DOHH2 (cell line): ENCODE results near the gene HOMER3.

Experiments used
- H3F3A ChIP-seq: fragments of 200-600 bp; sonication (generic), shearing (Covaris generic); 2 replicates; pipeline ENCODE4 v1.6.0; 2016; ENCODE audit warnings: antibody characterized with exemption, mild to moderate bottlenecking; ENCODE audit not compliant: control insufficient read depth, insufficient read depth
- H3K27ac ChIP-seq: fragments of 200-600 bp; sonication (generic); 2 replicates; pipeline ENCODE4 v1.5.1; 2014; ENCODE audit warnings: low read depth, mild to moderate bottlenecking, low read length, moderate library complexity
- H3K27me3 ChIP-seq: fragments of 200-600 bp; sonication (generic); 2 replicates; pipeline ENCODE4 v1.6.1; 2014; ENCODE audit warnings: mild to moderate bottlenecking, low read length, mixed read lengths; ENCODE audit not compliant: control insufficient read depth
- H3K36me3 ChIP-seq: fragments of 200-600 bp; sonication (generic); 2 replicates; pipeline ENCODE4 v1.6.1; 2014; ENCODE audit warnings: mild to moderate bottlenecking, low read length, moderate library complexity, mixed read lengths; ENCODE audit not compliant: control insufficient read depth
- H3K4me1 ChIP-seq: fragments of 200-600 bp; sonication (generic); 2 replicates; pipeline ENCODE4 v1.6.1; 2014; ENCODE audit warnings: mild to moderate bottlenecking, low read length, mixed read lengths; ENCODE audit not compliant: control insufficient read depth
- H3K4me2 ChIP-seq: fragments of 200-600 bp; sonication (generic); 2 replicates; pipeline ENCODE4 v1.6.0; 2014; ENCODE audit warnings: mild to moderate bottlenecking, low read length, moderate library complexity
- H3K4me3 ChIP-seq: fragments of 200-600 bp; sonication (generic); 2 replicates; pipeline ENCODE4 v1.5.1; 2014; ENCODE audit warnings: mild to moderate bottlenecking, low read length, mixed read lengths
- H3K79me2 ChIP-seq: fragments of 200-600 bp; sonication (generic); 2 replicates; pipeline ENCODE4 v1.6.1; 2014; ENCODE audit warnings: mild to moderate bottlenecking, low read length, mixed read lengths; ENCODE audit not compliant: control insufficient read depth
- H3K9me2 ChIP-seq: fragments of 200-600 bp; sonication (generic); replicated peaks from 2 replicates; pipeline ENCODE4 v1.6.1; 2014; ENCODE audit warnings: mild to moderate bottlenecking, low read length, mixed read lengths; ENCODE audit not compliant: control insufficient read depth
- H3K9me3 ChIP-seq: fragments of 200-600 bp; sonication (generic); 2 replicates; pipeline ENCODE4 v1.6.1; 2014; ENCODE audit warnings: antibody characterized with exemption, low read length, mixed read lengths; ENCODE audit not compliant: control insufficient read depth, insufficient read depth
- H4K20me1 ChIP-seq: fragments of 200-600 bp; sonication (generic); 2 replicates; pipeline ENCODE4 v1.6.0; 2014; ENCODE audit warnings: low read depth, mild to moderate bottlenecking, antibody characterized with exemption, low read length, moderate library complexity; ENCODE audit not compliant: control insufficient read depth, insufficient read depth
- EZH2phosphoT487 ChIP-seq: fragments of 200-600 bp; sonication (generic); IDR thresholded peaks from 2 replicates; pipeline ENCODE4 v1.6.1; 2017; ENCODE audit warnings: borderline replicate concordance, mild to moderate bottlenecking, antibody characterized with exemption, low read length, moderate library complexity, mixed read lengths
- TF ChIP-seq, protein P1 (sequence below): fragments of 200-600 bp; sonication (generic); IDR thresholded peaks from one replicate; pipeline ENCODE4 v1.5.1; 2014; ENCODE audit warnings: antibody characterized with exemption, mild to moderate bottlenecking, low read depth, low read length; ENCODE audit not compliant: poor library complexity, severe bottlenecking

HOMER3 gene

DNA sequence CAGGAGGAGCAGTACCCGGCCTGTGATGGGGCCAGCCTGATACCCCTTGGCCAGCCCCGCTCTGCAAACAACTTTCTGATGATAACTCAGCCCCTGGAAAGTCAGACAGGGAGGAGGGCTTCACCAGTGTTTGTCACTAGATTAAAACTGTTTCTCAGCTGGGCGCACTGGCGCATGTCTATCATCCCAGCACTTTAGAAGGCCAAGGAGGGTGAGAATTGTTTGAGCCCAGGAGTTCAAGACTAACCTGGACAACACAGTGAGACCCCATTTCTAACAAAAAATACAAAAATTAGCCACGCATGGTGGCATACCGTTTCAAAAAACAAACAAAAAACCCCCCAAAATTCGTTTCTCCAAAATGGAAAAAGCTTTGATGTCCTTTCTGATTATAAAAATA, 39.5 kb downstream of the HOMER3 start:
- Histone ChIP-seq H3K9me2 (no peaks in the 10 kb centered on the region), H3K36me3 (peaks cover 16% of the 10 kb centered on the region), H3K4me1 (no peaks in the 10 kb centered on the region), H3K4me2 (no peak overlapping the region), H3K9me3 (no peaks in the 10 kb centered on the region), H3K79me2 (no peaks in the 10 kb centered on the region), H4K20me1 (no peaks in the 10 kb centered on the region), H3F3A (no peaks in the 10 kb centered on the region), H3K27ac (no peak overlapping the region), H3K27me3 (peaks cover 5% of the 10 kb centered on the region), H3K4me3 (no peak overlapping the region)
- TF ChIP-seq, protein P1, sequence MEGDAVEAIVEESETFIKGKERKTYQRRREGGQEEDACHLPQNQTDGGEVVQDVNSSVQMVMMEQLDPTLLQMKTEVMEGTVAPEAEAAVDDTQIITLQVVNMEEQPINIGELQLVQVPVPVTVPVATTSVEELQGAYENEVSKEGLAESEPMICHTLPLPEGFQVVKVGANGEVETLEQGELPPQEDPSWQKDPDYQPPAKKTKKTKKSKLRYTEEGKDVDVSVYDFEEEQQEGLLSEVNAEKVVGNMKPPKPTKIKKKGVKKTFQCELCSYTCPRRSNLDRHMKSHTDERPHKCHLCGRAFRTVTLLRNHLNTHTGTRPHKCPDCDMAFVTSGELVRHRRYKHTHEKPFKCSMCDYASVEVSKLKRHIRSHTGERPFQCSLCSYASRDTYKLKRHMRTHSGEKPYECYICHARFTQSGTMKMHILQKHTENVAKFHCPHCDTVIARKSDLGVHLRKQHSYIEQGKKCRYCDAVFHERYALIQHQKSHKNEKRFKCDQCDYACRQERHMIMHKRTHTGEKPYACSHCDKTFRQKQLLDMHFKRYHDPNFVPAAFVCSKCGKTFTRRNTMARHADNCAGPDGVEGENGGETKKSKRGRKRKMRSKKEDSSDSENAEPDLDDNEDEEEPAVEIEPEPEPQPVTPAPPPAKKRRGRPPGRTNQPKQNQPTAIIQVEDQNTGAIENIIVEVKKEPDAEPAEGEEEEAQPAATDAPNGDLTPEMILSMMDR, result no peak

DNA sequence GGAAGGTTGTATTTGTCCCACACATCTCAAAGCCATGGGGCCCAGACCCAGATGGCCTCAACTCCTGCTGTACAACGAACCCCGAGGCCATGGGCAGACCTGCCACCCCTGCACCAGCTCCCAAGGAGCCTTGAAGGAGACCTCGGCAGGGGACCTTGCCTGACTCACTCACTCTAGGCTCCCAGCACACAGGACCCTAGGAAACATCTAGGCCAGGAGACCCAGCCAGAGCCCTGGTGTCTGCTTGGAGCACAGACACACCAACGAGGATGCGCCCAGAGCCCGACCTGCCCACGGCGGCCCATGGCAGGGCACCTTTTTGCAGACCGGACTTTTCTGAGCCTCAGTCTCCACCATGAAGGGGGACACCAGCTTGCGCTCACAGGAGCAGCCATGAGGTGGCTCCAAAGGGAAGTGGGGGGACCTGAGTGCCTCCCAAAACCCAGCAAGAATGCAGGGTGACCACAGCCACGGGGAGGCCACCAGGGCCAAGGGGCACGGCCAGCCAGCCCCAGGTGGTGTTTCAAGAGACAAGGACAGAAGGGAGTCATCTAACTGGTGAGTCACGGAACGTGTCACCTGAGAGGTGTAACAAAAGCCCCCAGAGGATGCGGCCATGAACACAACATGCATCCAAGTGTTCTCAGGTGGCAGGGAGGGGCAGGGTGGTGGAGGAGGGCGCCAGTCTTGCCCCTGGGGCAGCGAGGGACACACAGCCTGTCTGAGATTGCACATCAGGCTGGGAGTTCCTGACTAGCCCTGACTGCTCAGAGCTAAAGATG, 40.1 kb downstream of the HOMER3 start:
- peaks cover 8% of the 10 kb centered on the region for H3K27me3 ChIP-seq
- H3K27ac ChIP-seq, result no peak overlapping the region
- H3K36me3 ChIP-seq, result peaks cover 13% of the 10 kb centered on the region
- H3K9me2 ChIP-seq, result no peaks in the 10 kb centered on the region
- no peak overlapping the region for H3K4me3 ChIP-seq
- no peaks in the 10 kb centered on the region for H3K4me1 ChIP-seq
- no peaks in the 10 kb centered on the region for H3K79me2 ChIP-seq
- H4K20me1 ChIP-seq, result no peaks in the 10 kb centered on the region
- H3F3A ChIP-seq, result no peaks in the 10 kb centered on the region
- no peak overlapping the region for H3K4me2 ChIP-seq
- no peaks in the 10 kb centered on the region for H3K9me3 ChIP-seq
- TF ChIP-seq, protein P1, result no peak
- no peak for TF ChIP-seq EZH2phosphoT487

DNA sequence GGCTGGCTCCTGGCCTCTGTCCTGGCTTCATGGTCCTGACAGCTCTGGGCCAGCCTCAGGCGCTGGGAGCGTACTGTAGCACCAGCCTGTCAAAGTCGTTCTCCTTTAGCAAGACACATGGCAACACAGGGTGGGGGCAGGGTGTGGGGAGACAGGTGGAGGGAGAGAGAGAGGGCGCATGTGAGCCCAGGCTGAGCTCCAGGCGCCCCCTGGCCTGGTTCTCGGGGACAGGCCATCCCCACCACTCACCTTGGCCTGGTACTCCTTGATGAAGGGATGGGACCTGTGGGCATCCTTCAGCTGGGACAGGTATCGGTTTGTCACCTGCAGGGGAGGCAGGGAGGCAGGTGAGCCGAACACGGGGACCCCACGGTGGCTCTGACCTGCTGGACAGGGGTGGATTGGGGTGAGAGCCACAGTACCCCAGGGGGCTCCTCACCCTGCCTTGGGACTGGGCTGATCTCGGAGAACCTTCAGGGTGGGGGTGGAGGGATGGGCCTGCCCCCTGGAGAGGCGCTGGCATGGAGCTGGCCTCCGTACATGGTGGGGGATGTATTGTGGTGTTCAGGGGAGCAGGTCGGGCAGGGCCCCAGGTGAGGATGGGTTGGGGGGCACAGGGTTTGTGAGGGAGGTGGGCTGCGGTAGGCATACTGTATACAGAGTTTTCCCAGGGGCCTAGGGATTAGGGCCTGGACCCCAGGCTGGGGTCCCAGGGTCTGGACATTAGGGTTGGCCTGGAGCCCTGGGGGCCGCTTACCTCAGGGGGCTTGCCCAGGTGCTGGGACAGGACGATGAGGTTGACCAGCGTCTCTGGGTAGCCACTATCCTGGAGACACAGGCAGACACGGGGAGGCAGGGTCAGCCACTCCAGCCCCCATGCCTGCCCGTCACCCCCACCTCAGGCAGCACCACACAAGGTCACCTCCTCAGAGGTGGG, 41.1 kb downstream of the HOMER3 start:
- peaks cover 7% of the 10 kb centered on the region for H3K4me1 ChIP-seq
- no peak overlapping the region for H3K4me2 ChIP-seq
- TF ChIP-seq EZH2phosphoT487, result no peak
- TF ChIP-seq, protein P1, result no peak
- H3K36me3 ChIP-seq, result peaks cover 10% of the 10 kb centered on the region
- H3K9me3 ChIP-seq, result no peaks in the 10 kb centered on the region
- no peak overlapping the region for H3K27ac ChIP-seq
- no peaks in the 10 kb centered on the region for H3K9me2 ChIP-seq
- no peaks in the 10 kb centered on the region for H3K79me2 ChIP-seq
- H3K27me3 ChIP-seq, result peaks cover 16% of the 10 kb centered on the region
- H4K20me1 ChIP-seq, result no peaks in the 10 kb centered on the region
- no peak overlapping the region for H3K4me3 ChIP-seq
- H3F3A ChIP-seq, result no peaks in the 10 kb centered on the region
